SK-MEL-5 (cell line): ENCODE data around the gene OR14A2. TPM values are rescaled to one million over a fixed set of nuclear protein-coding genes. Genes with fewer than 3 reads are reported as not detected.
"Not testable (repeated sequence)": the region's sequence is repeated elsewhere in the genome, so short reads cannot be mapped to it uniquely, and the experiment has no call there.

Experiments used
- DNase-seq: peaks from one replicate; pipeline ENCODE4 v3.0.0-alpha.2; 2016; ENCODE audit warnings: low read depth, low spot score
- in situ Hi-C: cut with HindIII; loops from 2 replicates; pipeline ENCODE4 v1.10.0; 2016; ENCODE audit warnings: low sequenced_read_pairs, high pct_unique_total_duplicates, low pct_unique_long_range_greater_than_20kb
- polyA plus RNA-seq, 2 experiments: library from polyadenylated mRNA; depleted of rRNA; stranded (reverse); fragments of >200 nt; gene quantifications; 2 replicates each; pipeline ENCODE4 v1.2.3, GENCODE V29; 2015
- total RNA-seq: library from RNA; depleted of rRNA; stranded (reverse); fragments of >200 nt; shearing (Covaris generic); gene quantifications from 2 replicates; pipeline ENCODE4 v1.2.3, GENCODE V29; 2014; rRNA removed

OR14A2 gene
- total RNA-seq = not detected in 2 replicates
- not detected in 2 replicates for polyA plus RNA-seq (2015; cell fraction: cytosol; rRNA removed)
- not detected in 2 replicates for polyA plus RNA-seq (2015; cell fraction: nucleus; rRNA removed)

GRCh38 chr1:247748041-247748440, at the start of gene OR14A2:
OR14A2 (minus strand) TSS chr1:247748141.
- no peak for DNase-seq
- in situ Hi-C loops = no loop called here

DNA sequence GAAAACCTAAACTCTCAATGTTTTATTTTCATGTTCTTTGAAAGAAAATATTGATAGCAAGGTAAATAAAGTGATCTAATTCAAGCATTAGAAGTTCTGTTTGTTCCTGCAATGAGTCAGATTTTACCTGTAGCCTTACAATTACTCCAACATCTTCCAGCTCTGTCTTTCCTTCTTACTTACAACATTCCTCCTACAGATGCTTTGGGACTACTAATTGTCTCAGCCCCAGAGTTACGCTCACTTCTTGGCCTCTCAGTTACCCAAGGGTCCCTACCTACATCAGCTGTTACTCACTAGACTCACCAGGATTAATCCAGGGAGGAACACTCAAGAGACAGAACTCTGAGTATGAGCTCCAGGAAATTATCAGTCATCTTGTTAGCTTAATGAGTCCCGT, 49.6 kb upstream of the OR14A2 start:
- no peak for DNase-seq
- in situ Hi-C loops = no loop called here

DNA sequence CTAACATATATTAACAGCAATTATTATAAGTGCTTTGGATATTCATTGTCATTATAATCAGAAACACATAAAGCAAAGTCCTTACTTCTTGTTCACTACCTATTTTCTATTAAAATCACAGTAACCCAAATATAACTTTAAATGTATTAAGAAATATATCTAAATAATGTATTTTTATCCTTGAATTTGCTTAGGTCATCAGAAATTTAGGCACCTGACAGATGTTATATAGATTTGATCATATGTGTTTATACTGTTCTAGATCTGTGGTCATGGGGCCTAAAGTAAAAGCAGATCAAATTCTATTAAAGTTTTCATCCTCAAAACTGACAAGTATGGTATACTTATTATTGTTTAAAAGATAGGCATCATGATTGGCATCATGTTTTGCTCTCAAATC, 21.7 kb upstream of the OR14A2 start:
- DNase-seq = no peak
- in situ Hi-C loops = no loop called here

DNA sequence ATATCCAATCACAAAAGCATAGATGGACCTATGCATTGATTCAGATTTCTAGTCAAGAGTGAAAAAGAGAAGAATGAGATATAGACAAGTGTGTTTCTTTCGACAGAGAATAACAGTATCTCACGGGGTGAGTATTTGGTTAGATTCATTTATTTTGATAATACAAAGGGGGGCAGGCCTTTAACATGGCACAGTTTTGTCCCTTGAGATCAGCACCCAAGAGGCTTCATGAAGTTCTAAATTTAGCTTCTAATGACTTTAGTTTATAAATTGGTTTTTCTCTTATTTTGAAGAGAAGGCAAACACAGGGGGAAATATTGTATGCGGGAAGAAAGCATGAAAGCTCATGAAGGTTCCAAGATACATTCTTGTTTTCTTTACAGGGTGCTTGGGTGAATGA, 12.5 kb upstream of the OR14A2 start, which contains the start of gene OR1C1:
Gene OR1C1, minus strand, starts transcription at position 101 of the 400 bp plus-strand sequence. CDS start 2,150 bp downstream, outside the sequence.
- in situ Hi-C loops = no loop called here

GRCh38 chr1:247754311-247754710, 6.4 kb upstream of the OR14A2 start:
- DNase-seq, in situ Hi-C loops: not testable (repeated sequence)

More for the DNA sequence above, 12.5 kb upstream of the OR14A2 start, which contains the start of gene OR1C1:
- no peak for DNase-seq

DNA sequence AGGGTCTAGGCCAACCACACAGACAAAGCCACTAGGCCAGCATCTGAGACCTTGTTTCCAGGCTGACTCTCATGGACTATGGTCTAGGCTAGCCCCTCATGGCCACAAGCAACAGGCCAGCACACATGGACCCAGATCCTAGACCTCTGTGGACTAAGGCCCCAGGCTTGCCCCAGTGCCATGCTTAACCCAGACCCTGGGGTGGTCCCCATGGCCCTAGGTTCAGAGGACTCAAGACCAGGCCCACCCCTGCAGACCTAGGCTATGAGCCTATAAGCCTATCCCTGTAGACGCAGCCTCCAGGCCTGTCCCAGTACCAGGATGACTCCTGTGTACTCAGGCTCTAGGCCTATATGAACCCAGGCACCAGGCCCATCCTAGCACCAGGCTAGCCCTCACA, 1.9 kb upstream of the OR14A2 start:
- in situ Hi-C loops = no loop called here
- no peak for DNase-seq

GRCh38 chr1:247747616-247748015, 325 bp downstream of the OR14A2 start:
- in situ Hi-C loops = no loop called here
- no peak for DNase-seq

- in situ Hi-C loops = no loop called here
- no peak for DNase-seq
These were observed 1.5 kb downstream of the OR14A2 start for GRCh38 chr1:247746391-247746935.

DNA sequence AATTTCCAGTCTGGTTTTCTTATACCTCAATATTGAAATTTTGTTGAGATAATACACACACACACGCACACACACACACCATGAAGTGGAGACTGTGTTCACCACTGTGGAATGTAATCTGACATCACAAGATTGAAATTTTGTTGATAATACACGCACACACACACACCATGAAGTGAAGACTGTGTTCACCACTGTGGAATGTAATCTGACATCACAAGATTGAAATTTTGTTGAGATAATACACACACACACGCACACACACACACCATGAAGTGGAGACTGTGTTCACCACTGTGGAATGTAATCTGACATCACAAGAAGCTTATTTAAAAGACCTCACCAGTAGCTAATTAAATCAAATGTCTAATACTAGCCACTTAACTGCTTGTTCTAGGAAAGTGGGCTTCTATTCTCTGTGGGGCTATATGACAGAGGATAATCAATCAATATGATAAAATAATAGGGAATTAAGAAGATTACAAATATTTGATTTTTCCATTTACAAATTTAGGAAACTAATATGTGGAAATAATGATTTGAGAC, 5.7 kb downstream of the OR14A2 start:
- in situ Hi-C loops, DNase-seq: not testable (repeated sequence)

DNA sequence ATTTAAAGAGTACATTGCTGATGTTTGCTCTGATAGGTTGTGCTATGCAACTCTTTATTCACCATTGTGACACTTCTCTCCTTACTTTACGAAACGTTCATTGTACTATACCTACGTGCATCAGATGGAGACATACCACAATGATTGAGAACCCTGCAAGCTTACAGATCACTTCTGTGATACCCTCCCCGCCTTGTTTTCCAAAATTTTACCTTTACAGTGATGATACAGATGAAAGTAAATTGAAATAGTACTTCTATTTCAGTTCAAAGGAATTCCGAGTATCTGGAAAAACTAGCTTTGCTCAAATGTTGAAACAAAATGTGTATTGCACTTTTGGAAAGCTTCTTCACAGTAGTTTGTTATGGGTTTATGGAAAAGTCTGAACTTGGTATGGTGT, 6.2 kb downstream of the OR14A2 start:
- no peak for DNase-seq
- in situ Hi-C loops = no loop called here

DNA sequence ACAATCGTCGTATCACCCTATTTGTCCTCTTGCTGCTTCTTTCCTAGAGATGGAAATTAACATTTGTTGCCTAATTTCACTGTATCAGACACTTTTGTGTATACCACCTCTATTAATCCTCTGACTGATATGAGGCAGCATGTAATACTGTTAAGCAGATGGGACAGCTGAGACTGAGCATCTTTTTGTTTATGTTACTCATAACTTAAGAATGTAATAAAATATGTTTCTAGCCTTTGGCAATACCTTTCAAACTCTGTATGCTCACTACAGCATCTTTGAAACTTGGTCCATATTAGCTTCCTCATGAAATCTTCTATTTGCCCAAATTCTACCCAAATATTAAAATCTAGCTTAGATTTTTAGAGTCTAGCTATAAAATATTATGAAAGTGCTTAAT, 7.2 kb downstream of the OR14A2 start:
- no peak for DNase-seq
- in situ Hi-C loops = no loop called here

GRCh38 chr1:247738315-247738714, 9.6 kb downstream of the OR14A2 start, which contains the start of gene OR14K1:
OR14K1 (plus strand) TSS chr1:247738615; CDS start chr1:247738615, 0 bp downstream.
- in situ Hi-C loops = no loop called here
- DNase-seq = no peak

- DNase-seq = no peak
- in situ Hi-C loops = no loop called here
These were observed 26.7 kb downstream of the OR14A2 start for GRCh38 chr1:247721222-247721621.

- in situ Hi-C loops = no loop called here
These were observed 31.4 kb downstream of the OR14A2 start, which contains the start of gene OR6F1 for GRCh38 chr1:247716546-247716945. OR6F1 (minus strand) TSS chr1:247716646; CDS start chr1:247712755, 3,891 bp downstream.

GRCh38 chr1:247713753-247714152, 34.2 kb downstream of the OR14A2 start:
- in situ Hi-C loops = no loop called here
- DNase-seq = no peak

More at GRCh38 chr1:247716546-247716945, 31.4 kb downstream of the OR14A2 start, which contains the start of gene OR6F1:
- no peak for DNase-seq

DNA sequence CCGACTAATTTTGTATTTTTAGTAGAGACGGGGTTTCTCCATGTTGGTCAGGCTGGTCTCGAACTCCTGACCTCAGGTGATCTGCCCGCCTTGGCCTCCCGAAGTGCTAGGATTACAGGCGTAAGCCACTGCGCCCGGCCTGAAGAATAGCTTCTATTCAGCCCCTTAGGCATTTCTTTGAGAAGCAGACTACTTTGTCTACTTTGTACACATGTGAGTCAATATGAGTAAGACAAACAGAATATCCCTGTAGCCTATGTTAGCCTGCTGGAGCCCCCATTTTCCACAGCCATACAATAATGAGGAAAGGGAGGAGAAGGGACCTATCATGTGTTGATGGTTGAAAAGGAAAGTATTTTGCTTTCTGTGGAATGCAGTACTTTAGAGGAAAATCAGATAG, 37.3 kb downstream of the OR14A2 start:
- in situ Hi-C loops, DNase-seq: not testable (repeated sequence)

DNA sequence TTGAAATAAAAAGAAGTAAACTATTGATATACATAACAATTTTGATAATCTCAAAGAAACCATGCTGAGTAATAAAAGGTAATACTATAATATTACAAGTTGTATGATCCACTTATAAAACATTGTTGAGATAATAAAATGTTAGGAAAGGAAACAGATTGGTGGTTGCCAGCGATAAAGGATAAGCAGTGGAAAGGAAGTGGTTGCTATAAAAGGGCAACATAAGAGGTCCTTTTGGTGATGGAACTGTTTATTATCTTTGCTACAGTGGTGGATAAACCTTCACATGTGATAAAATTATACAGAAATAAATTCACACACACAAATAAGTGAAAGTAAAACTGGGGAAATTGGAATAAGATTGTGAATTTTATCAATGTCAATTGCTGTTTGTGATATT, 46.6 kb downstream of the OR14A2 start:
- no peak for DNase-seq
- in situ Hi-C loops = no loop called here

DNA sequence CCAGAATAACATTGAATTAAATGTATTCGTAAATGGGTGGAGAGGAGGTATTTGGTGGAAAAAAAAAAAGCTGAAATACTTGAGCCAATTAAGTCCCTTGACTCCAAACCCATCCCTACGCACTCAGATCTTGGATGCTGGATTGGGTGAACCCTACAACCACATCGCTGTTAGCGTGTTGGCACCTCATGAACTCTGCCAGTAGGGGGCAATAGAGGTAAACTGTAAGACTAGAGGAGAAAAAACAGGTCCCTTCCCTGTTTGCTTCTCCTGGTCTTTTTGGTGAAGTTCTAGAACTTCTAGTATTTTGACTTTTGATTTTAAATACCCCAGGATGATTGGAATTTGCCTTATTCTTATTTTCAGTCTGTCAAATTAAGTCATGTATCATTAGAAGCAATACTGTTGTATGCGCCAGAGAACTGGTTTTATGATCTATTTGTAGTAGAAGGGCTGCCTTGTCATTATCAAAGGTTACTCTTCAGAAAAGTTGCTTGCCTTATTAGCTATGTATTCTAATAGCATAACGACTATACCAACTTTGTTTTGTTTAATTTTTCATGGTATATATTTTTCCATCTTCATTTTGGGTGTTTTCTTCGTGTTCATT, 66.5 kb downstream of the OR14A2 start:
- DNase-seq = peak; percentile 79
- in situ Hi-C loops = no loop called here

DNA sequence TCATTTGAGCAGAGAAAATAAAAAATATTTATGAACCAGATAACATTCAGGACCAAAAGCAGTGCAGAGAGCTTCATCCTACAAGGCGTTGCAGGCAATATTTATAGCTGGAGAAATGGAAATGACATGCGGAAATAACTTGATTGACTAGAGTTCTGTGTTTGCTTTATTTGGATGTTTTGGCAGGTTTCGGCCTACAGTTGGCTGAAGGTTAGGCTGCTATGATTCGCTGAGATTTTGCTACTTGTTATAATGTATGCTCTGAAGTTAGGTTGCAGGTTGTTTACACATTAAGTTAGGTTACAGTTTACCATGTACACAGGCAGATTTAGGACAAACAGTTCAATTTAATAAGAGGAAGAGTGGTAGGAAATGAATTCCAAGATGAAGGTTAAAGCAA, 67.8 kb downstream of the OR14A2 start:
- no peak for DNase-seq
- in situ Hi-C loops = no loop called here
